Neural cell (in vitro differentiated cells): Measurements from ENCODE around the gene TMED8.

ENCODE experiments used
- POLR2AphosphoS5 ChIP-seq: IDR thresholded peaks from 2 replicates; pipeline ENCODE4 v1.6.1; 2012
- TF ChIP-seq, protein P1 (sequence below): fragments of 450-650 bp; IDR thresholded peaks from 2 replicates; pipeline ENCODE4 v1.5.1; 2014; ENCODE audit warnings: antibody characterized with exemption, mild to moderate bottlenecking, moderate library complexity; ENCODE audit not compliant: poor library complexity, severe bottlenecking

DNA sequence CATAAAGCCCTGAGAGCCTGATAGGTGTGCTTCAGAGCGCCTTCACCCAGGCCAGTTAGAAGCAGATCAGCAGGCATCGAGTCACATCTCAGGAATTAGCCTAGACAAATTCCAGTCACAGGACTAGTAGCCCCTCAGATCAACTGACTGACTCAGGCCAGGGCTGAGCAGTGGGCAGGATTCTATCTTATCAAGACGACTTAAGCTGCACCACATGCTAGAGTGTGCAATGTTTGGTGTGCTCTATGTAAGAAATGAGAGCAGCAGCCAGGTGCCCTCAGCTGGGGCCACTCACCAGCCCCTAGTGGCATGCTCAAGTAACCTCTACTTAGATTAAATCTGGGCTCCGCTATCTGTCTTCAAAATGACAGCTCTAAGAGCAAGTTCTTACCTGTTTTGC lies 86.2 kb downstream of the TMED8 start:
- TF ChIP-seq POLR2AphosphoS5: no peak
- TF ChIP-seq, protein P1, sequence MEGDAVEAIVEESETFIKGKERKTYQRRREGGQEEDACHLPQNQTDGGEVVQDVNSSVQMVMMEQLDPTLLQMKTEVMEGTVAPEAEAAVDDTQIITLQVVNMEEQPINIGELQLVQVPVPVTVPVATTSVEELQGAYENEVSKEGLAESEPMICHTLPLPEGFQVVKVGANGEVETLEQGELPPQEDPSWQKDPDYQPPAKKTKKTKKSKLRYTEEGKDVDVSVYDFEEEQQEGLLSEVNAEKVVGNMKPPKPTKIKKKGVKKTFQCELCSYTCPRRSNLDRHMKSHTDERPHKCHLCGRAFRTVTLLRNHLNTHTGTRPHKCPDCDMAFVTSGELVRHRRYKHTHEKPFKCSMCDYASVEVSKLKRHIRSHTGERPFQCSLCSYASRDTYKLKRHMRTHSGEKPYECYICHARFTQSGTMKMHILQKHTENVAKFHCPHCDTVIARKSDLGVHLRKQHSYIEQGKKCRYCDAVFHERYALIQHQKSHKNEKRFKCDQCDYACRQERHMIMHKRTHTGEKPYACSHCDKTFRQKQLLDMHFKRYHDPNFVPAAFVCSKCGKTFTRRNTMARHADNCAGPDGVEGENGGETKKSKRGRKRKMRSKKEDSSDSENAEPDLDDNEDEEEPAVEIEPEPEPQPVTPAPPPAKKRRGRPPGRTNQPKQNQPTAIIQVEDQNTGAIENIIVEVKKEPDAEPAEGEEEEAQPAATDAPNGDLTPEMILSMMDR: no peak
